NB4 (cell line): ENCODE data around the gene GSTM4.
A peak's percentile ranks its signal among the peaks of the same experiment; 100 is the strongest.
"Not testable (repeated sequence)": the region's sequence is repeated elsewhere in the genome, so short reads cannot be mapped to it uniquely, and the experiment has no call there.

Experiments used
- DNase-seq: peaks from one replicate; pipeline ENCODE4 v3.0.0; 2010; ENCODE audit warnings: low read depth
- H3K4me3 ChIP-seq: one replicate; pipeline ENCODE4 v1.5.1; 2011; ENCODE audit warnings: mild to moderate bottlenecking, low read depth, low read length, moderate library complexity
- MYC ChIP-seq: IDR thresholded peaks from 2 replicates; pipeline ENCODE4 v1.6.1; 2011; ENCODE audit warnings: low read depth, low read length
- POLR2A ChIP-seq: IDR thresholded peaks from 2 replicates; pipeline ENCODE4 v1.6.1; 2011; ENCODE audit warnings: mild to moderate bottlenecking; ENCODE audit not compliant: insufficient read length; ENCODE audit errors: extremely low read depth
- TF ChIP-seq, protein P1 (sequence below): IDR thresholded peaks from 2 replicates; pipeline ENCODE4 v1.6.1; 2011; ENCODE audit warnings: low read depth, low read length
- TF ChIP-seq, protein P2 (sequence below): IDR thresholded peaks from one replicate; pipeline ENCODE4 v1.5.1; 2012; ENCODE audit warnings: low read depth, low read length

The GSTM4 gene

DNA sequence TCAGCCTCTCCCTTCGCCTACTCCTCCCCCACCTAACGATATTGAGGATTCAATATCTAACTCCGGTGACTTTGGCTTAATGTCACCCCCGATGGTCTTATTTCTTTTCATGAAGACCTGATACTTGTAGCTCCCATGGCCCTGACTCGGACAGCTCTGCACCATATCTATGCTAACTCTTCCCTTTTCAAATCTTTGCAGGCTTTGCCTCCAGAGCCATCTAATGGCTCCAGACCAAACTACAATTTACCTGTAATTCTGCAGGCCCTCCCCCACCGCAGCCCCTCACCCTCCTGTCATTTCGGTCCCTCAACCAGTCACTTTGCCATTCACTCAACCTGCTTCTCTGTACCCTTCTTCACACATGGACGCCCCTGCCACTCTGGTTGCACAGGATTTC, 48.3 kb downstream of the GSTM4 start:
- H3K4me3 ChIP-seq, result no peak overlapping the region
- peak; percentile 1 for DNase-seq
- TF ChIP-seq, protein P1, sequence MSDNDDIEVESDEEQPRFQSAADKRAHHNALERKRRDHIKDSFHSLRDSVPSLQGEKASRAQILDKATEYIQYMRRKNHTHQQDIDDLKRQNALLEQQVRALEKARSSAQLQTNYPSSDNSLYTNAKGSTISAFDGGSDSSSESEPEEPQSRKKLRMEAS, result no peak
- no peak for TF ChIP-seq POLR2A
- no peak for TF ChIP-seq MYC
- TF ChIP-seq, protein P2, sequence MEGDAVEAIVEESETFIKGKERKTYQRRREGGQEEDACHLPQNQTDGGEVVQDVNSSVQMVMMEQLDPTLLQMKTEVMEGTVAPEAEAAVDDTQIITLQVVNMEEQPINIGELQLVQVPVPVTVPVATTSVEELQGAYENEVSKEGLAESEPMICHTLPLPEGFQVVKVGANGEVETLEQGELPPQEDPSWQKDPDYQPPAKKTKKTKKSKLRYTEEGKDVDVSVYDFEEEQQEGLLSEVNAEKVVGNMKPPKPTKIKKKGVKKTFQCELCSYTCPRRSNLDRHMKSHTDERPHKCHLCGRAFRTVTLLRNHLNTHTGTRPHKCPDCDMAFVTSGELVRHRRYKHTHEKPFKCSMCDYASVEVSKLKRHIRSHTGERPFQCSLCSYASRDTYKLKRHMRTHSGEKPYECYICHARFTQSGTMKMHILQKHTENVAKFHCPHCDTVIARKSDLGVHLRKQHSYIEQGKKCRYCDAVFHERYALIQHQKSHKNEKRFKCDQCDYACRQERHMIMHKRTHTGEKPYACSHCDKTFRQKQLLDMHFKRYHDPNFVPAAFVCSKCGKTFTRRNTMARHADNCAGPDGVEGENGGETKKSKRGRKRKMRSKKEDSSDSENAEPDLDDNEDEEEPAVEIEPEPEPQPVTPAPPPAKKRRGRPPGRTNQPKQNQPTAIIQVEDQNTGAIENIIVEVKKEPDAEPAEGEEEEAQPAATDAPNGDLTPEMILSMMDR, result no peak

GRCh38 chr1:109705411-109705810, 49.5 kb downstream of the GSTM4 start:
- DNase-seq, result no peak
- TF ChIP-seq MYC (no peak), POLR2A (no peak)
- TF ChIP-seq, protein P1, result no peak
- TF ChIP-seq, protein P2, result no peak
- H3K4me3 ChIP-seq, result no peak overlapping the region

DNA sequence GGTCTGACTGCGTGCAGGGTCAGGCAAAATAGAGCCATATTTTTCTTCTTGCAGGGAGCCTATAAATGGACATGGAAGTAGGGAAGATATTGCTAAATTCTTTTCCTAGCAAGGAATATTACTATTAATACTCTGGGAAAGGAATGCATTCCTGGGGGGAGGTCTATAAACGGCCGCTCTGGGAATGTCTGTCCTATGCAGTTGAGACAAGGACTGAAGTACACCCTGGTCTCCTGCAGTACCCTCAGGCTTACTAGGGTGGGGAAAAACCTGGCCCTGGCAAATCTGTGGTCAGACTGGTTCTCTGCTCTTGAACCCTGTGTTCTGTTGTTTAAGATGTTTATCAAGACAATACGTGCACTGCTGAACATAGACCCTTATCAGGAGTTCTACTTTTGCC, 53.0 kb downstream of the GSTM4 start:
- not testable (repeated sequence) for DNase-seq, H3K4me3 ChIP-seq

GRCh38 chr1:109709822-109710221, 53.9 kb downstream of the GSTM4 start:
- not testable (repeated sequence) for DNase-seq, H3K4me3 ChIP-seq
